ENCODE data around the gene SNX7.

SNX7 gene, protein sequence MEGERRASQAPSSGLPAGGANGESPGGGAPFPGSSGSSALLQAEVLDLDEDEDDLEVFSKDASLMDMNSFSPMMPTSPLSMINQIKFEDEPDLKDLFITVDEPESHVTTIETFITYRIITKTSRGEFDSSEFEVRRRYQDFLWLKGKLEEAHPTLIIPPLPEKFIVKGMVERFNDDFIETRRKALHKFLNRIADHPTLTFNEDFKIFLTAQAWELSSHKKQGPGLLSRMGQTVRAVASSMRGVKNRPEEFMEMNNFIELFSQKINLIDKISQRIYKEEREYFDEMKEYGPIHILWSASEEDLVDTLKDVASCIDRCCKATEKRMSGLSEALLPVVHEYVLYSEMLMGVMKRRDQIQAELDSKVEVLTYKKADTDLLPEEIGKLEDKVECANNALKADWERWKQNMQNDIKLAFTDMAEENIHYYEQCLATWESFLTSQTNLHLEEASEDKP

GRCh38 chr1:98661544-98662355 is at the start of gene SNX7:
TSS of gene SNX7 (plus strand) at chr1:98661721. CDS start at chr1:98661732, 11 bp downstream.
- DNase-seq (ENCODE audit: low read depth in 2 of 2): no peak

DNA sequence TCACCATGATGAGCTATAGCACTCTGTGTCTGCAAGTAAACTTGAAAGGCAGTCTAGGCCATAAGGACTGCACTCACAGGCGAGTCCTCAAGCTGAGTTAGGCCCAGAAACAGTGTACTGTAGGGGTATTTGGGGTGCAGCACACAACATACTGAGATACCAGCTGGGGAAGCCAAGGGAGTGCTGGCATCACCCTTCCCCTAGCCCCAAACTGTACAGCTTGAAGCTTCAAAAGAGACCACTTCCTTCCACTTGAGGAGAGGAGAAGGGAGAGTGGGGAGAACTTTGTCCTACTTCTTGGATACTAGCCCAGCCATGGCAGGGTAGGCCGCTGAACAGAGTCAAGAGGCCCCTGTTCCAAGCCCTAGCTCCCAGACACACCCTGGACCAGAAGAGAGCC is 24.2 kb upstream of the SNX7 start:
- DNase-seq (ENCODE audit: low read depth in 2 of 2): no peak

GRCh38 chr1:98638185-98638584 is 23.3 kb upstream of the SNX7 start:
- no peak for DNase-seq (ENCODE audit: low read depth in 2 of 2)

DNA sequence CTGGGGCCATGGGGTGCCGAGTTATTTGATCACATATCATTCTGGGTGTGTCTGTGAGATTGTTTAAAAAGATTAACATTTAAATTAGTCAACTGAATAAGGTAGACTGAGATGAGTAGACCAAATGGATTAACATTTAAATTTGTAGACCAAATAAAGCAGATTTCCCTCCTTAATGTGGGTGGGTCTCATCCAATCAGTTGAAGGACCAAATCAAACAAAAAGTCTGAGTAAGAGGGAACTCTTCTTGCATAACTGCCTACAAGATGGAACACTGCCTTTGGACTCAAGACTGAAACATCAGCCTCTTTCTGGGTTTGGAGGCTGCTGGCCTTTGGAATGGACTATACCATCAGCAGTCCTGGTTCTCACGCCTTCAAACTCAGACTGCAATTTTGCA is 17.0 kb upstream of the SNX7 start:
- DNase-seq (ENCODE audit: low read depth in 2 of 2): no peak

DNA sequence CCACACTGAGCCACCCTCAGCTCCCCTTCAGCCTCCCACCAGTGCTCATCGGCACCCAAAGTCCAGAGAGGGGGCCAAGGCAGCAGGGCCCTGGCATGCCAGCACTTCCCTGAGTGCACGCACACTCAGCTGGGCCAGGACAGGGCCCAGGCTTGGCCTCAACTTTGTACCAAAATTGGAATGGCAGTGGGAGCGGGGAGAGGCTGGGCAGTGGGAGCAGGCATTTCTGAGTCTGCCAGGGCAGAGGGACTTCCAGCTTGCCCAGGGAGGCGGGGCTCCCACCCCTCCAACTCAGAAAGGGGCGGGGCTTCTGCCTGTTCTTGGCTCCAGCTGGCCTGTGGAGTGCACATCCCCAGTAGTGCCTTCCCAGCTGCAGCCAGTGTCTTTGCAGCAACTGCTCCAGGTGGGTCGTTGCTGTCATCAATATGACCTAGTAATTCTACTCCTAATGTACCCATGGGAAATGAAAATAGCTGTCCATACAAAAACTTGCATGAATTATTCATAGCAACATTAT is 10.3 kb upstream of the SNX7 start:
- no peak for DNase-seq (ENCODE audit: low read depth in 2 of 2)

GRCh38 chr1:98653123-98653522 is 8.4 kb upstream of the SNX7 start:
- no peak for DNase-seq (ENCODE audit: low read depth in 2 of 2)

- DNase-seq (ENCODE audit: low read depth in 2 of 2): no peak
Measured at GRCh38 chr1:98659879-98660278, 1.6 kb upstream of the SNX7 start.

GRCh38 chr1:98660940-98661543 is 479 bp upstream of the SNX7 start:
- DNase-seq (ENCODE audit: low read depth in 2 of 2): no peak

- DNase-seq (ENCODE audit: low read depth in 2 of 2): no peak
Measured at GRCh38 chr1:98662356-98662670, 792 bp downstream of the SNX7 start.

DNA sequence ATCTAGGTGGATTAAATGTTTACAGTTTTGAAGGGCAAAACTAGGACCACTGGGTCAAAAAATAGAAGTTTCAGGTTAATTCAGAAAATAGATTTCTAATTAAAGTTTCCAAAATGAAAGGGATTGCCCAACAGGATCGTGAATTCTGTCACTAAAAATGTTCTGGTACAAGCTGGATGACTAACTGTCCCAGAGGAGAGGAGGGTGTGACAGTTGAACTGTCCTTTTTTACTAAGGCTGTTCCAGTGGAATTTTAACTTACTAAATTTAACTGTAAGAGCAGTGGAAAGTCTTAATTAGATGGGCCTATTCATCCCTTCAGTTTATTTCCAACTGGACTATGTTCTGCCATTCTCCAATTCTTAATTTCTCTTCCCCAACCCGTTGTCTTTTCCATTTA is 7.2 kb downstream of the SNX7 start:
- no peak for DNase-seq (ENCODE audit: low read depth in 2 of 2)

DNA sequence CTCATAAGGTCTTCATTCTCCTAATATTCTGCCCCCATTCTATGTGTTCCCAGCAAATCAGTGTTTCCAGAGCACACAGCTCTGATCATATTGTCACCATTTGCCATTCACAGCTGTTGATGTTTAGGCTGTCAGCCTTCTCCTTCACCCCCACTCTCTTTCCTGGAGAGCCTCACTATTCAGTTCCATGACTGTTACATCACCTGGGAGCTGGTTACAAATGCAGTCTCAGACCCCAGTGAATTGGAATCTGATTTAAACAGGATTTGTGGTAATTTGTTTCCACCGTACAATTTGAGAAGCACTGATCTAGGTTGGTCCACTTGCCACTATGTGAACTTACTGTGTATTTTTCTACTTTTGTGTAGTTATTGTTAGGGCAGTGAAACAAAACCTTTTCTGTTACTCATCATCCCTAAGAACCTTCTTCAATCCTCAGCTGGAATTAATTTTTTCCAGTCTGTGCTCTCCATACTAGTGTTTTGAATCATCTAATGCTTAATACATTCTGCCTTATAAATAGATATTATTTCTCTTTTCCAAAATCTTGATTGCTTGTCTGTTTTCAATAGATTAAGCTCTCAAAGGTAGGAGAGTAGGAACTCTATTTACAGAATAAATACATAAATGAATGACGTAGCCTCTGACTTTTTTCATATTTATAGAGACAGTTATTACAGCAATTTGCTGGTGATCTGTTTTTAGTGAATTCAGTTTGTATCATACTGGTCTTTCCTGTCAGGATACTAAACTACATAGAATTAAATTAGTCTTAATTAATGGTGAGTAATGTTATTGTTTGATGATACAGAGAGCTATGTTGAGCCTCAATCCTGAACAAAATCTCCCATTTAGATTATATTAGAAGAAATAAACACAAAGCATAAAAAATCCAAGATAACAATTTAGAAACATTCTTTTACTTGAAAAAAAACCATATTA is 8.1 kb downstream of the SNX7 start:
- no peak for DNase-seq (ENCODE audit: low read depth in 2 of 2)

DNA sequence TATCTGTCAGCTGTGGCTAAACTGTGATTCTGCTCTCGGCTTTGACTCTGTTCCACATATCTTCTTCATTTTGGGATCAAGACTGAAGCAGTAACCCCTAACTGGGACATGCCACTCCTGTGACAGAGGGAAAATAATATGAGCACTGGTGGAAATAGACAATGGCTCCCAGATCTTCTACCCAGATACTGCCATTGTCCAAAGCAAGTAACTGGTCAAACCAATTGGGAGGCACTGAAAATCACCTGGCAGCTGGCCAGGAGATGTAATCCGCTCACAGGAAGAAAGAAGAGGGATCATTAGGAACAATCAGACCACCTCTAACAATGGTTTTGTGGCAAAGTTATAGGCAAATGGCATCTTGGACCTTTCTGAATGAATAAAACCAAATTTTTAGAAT is 10.7 kb downstream of the SNX7 start:
- DNase-seq (ENCODE audit: low read depth in 2 of 2): no peak

DNA sequence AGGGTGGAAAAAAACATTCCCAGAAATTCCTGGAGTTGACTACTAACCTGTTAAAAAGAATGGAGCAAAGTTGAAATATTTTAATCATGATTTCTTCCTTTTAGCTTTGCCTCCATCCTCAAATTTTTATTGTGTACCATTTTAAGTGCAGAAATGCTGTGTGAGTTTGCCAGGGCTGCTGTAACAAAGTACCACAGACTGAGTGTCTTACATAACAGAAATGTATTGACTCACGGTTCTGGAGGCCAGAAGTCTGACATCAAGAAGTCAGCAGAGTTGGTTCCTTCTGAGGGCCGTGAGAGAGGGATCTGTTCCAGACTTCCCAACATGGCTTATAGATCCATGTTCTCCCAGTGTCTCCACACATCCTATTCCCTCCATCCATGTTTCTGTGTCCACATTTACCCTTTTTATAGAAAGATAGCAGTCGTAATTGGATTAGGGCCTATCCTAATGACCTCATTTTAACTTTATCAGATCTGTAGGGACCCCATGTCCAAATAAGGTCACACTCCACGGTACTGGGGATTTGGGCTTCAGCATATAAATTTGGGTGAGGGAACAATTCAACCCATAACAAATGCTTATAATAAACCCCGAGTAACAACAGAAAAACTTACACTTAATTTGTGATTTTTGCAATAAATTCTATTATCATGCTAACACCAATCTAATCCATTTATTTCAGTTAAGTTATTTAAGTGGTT is 12.7 kb downstream of the SNX7 start:
- DNase-seq (ENCODE audit: low read depth in 2 of 2): no peak

- no peak for DNase-seq (ENCODE audit: low read depth in 2 of 2)
Measured at GRCh38 chr1:98675282-98675681, 13.8 kb downstream of the SNX7 start.

DNA sequence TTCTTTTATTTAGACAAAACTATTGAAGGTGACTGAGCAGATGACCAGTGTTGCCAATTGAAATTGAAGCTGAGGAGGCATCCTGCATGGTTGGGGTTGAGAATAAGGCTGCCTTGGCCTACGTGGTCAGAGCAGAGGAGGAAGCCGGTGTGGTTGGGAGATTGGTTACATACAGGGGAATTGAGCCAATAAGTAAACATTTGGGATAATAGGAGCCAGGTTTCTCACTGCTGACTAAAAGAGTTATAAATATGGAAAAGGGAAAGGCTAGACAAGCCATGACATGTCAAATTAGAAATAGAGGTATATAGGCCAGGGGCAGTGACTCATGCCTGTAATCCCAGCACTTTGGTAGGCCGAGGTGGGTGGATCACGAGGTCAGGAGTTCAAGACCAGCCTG is 15.8 kb downstream of the SNX7 start:
- no peak for DNase-seq (ENCODE audit: low read depth in 2 of 2)

DNA sequence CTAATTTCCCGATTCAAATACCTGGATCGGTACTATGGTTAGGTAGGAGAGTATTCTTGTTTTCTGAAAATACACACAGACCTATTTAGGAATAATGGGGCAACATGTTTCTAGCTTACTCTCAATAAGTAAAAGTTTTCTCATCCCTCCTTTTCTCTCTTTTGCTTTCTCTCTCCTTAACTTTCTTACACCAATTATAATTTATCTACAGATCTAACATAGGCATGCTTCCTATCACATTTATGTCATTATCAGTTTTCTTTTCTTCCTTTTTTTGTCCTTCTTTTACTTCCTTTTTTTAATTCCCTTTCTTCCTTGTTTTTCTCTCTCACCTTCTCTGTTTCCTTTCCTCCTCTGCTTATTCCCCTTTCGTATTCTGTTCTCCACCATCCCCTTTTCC is 20.3 kb downstream of the SNX7 start:
- no peak for DNase-seq (ENCODE audit: low read depth in 2 of 2)

DNA sequence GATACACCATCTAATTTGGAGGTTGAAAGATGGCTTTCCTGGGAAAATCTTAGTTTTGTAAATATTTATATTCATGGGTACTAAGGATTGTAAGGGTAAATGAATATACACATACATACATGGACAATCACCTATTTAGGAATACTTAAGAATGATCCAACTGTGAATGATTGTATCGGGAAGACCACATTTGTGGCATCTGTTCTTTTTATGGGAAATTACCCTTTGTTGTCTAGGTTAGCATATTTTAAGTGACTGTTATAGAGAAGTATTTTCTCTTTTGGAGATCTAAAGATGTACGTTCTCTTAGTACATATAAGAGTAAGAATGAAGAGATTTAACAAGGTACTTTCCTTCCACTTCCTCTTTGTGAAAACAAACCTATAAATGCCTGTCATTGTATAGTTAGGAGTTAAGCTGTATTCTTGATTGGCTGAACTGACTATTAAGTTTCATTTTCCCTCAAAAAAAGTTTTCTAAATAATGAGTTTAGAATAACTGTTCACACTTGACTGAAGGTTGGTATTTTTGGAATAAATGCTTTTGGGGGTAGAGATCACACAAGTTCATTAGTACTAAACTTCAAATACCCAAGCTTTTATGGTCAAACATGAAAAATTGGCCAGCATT is 26.7 kb downstream of the SNX7 start:
- DNase-seq (ENCODE audit: low read depth in 2 of 2): no peak

GRCh38 chr1:98690576-98690975 is 29.1 kb downstream of the SNX7 start:
- DNase-seq (ENCODE audit: low read depth in 2 of 2): no peak

DNA sequence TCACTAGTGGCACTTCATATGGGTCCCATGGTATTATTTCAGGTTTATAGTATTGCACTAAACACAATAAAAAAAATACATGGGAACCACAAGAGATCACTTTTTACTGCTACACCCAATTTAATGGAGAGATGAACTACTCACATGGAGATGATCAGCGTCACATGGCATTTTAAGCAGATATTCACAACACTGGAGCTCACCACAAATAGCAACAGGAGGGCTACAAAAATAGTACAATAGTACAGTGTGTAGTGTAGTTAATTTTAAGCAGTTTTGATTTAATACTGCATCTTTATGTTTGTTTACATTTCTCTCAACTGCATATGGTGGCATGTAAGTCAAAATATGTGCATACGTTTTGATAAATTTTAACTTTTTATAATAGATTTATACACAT is 31.0 kb downstream of the SNX7 start:
- DNase-seq (ENCODE audit: low read depth in 2 of 2): no peak

- DNase-seq (ENCODE audit: low read depth in 2 of 2): no peak
Measured at GRCh38 chr1:98693385-98693784, 31.9 kb downstream of the SNX7 start.
